Activated T-helper 17 cell treated with anti-CD3 and anti-CD28 coated beads, Interleukin-2, amount 50 U/mL, for 72 hours (primary cell): ENCODE results near the gene GRIP2. TPM values are rescaled to one million over a fixed set of nuclear protein-coding genes. Genes with fewer than 3 reads are reported as not detected.

Source experiments
- ATAC-seq: fragments of 150-1000 bp; cut with Tn5 transposase; replicated peaks from 2 replicates; pipeline ENCODE4 v1.10.0; 2021; ENCODE audit warnings: mild to moderate bottlenecking, moderate library complexity
- H3K27ac Mint-ChIP-seq: one replicate; pipeline ENCODE4 v1.8.0; 2022; ENCODE audit warnings: mixed read lengths
- H3K27me3 Mint-ChIP-seq: one replicate; pipeline ENCODE4 v1.8.0; 2022; ENCODE audit warnings: mixed read lengths
- H3K36me3 Mint-ChIP-seq: one replicate; pipeline ENCODE4 v1.8.0; 2022; ENCODE audit warnings: low read depth, mild to moderate bottlenecking, mixed read lengths
- H3K4me1 Mint-ChIP-seq: one replicate; pipeline ENCODE4 v1.8.0; 2022; ENCODE audit warnings: mixed read lengths
- H3K4me3 Mint-ChIP-seq: one replicate; pipeline ENCODE4 v1.8.0; 2022; ENCODE audit warnings: mild to moderate bottlenecking, mixed read lengths
- H3K9me3 Mint-ChIP-seq: one replicate; pipeline ENCODE4 v1.8.0; 2022; ENCODE audit warnings: mixed read lengths
- total RNA-seq, 2 donors: library from RNA; stranded (reverse); gene quantifications; one replicate each; pipeline ENCODE4 v1.2.3, GENCODE V29; 2022

The GRIP2 gene
- total RNA-seq, 2 donors from 2014 or later = 0.21 TPM; not detected in 1

DNA sequence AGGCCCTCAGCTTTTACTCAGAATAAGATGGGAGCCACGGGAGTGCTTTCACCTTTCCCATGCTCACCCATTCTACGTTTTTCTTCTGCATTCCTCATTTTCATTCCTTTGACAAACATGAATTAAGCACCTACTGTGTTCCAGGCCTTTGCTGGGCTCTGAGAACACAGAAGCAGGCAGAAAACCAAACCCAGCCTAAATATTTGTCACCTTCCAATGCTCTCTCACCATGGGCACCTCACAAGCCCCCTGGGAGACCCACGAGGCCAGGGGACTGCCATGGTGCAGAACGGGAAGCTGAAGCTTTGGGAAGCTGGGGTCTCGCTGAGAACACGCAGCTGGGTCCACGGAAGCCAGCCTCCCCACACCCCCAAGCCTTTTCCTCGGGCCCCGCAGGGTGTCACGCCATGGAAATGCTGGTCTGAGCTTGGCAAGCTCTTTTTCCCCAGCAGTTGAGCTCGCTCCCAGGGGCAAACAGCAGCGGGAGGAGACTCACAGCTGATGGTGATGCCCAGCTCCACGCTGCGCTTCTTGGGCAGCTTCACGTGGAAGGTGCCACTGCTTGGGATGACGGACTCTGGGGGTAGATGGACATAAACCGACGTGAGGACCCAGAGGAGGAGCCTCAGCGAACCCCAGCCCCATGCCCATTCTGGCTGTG is 27.7 kb downstream of the GRIP2 start:
- Mint-ChIP-seq H3K4me1 (no peaks in the 10 kb centered on the region), H3K36me3 (no peaks in the 10 kb centered on the region), H3K9me3 (no peaks in the 10 kb centered on the region), H3K4me3 (no peak overlapping the region), H3K27ac (no peak overlapping the region), H3K27me3 (no peaks in the 10 kb centered on the region)
- no peak for ATAC-seq

DNA sequence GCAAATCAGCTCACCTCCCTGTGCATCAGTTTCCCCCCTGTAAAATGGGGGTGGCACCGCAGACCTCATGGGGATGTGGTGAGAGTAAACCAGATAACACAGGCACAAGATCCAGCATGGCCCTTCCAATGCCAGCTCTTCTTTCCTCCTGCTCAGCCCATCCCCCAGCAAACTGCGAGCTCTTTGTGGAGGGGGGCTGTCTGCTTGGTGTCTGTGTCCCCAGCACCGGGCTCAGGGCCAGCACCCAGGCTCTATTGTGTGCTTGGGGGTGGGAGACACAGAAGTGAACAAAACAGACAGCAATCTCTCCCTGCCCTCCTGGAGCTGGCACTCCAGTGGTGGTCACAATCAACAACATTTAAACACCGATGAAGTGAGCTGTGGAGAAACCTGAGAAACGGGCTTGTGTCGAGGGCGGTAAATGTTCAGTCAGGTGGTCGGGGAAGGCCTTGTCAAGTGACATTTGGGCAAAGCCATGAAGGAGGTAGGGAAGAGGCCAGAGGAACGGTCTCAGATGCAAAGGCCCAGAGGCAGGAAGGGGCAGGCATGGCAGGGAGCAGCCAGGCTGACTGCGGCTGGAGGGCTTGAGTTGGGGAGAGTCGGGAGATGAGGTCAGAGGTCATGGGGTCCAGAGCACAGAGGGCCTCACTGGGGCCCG is 28.4 kb downstream of the GRIP2 start:
- no peaks in the 10 kb centered on the region for H3K9me3 Mint-ChIP-seq
- no peaks in the 10 kb centered on the region for H3K27me3 Mint-ChIP-seq
- no peak overlapping the region for H3K4me3 Mint-ChIP-seq
- H3K36me3 Mint-ChIP-seq = no peaks in the 10 kb centered on the region
- no peak overlapping the region for H3K27ac Mint-ChIP-seq
- H3K4me1 Mint-ChIP-seq = no peaks in the 10 kb centered on the region
- no peak for ATAC-seq

DNA sequence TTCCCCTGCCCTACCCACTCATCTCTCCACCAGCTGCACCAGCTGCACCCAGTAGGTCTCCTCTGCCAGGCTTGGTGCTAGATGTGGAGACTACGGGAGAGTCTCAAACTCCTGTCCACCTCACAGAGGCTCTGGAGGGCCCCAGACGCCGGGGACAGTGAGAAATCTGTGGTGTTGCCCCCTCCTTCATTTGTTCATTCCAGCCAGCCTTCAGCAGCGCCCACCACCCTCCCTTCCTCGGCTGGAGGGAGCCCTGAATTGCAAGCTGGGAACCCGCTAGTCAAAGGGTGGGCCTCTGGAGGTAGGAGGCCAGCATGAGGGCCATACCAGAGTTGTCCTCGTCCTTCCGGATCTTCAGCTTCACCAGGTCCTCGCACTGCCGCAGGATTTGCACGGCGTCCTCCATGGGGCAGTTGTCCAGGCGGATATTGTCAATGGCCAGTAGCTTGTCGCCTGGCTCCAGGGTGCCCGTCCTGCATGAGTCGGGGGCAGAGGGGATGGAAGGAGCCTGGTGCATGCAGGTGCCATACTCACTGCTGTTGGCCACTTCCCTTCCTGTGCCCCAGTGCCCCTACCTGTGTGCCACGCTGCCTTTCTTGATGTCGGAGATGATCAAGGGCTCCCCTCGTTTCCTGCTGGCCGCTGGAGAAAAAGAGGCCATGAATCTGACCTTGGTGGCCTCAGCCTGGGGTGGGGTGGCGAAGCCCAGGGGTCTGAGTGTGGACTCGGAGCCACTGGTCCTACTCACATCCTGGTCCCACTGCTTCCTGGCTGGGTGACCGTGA is 29.1 kb downstream of the GRIP2 start:
- H3K27me3 Mint-ChIP-seq = no peaks in the 10 kb centered on the region
- no peaks in the 10 kb centered on the region for H3K36me3 Mint-ChIP-seq
- H3K4me1 Mint-ChIP-seq = no peaks in the 10 kb centered on the region
- no peak for ATAC-seq
- H3K27ac Mint-ChIP-seq = no peak overlapping the region
- H3K9me3 Mint-ChIP-seq = no peaks in the 10 kb centered on the region
- H3K4me3 Mint-ChIP-seq = no peak overlapping the region

DNA sequence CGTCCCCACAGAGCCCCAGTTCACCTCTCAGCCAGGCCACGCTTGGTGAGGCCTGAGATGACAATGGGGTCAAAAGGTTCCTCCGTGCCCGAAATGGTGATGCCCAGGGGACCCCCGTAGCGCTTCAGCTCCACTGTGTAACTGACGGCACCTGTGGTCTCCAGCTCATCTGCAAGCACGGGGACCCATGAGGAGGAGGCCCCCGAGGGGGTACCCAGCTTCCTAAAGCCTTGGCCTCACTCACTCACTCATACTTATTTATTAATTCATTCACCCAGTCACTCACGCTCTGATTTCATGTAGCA is 30.4 kb downstream of the GRIP2 start:
- no peaks in the 10 kb centered on the region for H3K27me3 Mint-ChIP-seq
- H3K36me3 Mint-ChIP-seq = no peaks in the 10 kb centered on the region
- H3K27ac Mint-ChIP-seq = no peak overlapping the region
- ATAC-seq = no peak
- no peaks in the 10 kb centered on the region for H3K9me3 Mint-ChIP-seq
- H3K4me3 Mint-ChIP-seq = no peak overlapping the region
- H3K4me1 Mint-ChIP-seq = no peaks in the 10 kb centered on the region

DNA sequence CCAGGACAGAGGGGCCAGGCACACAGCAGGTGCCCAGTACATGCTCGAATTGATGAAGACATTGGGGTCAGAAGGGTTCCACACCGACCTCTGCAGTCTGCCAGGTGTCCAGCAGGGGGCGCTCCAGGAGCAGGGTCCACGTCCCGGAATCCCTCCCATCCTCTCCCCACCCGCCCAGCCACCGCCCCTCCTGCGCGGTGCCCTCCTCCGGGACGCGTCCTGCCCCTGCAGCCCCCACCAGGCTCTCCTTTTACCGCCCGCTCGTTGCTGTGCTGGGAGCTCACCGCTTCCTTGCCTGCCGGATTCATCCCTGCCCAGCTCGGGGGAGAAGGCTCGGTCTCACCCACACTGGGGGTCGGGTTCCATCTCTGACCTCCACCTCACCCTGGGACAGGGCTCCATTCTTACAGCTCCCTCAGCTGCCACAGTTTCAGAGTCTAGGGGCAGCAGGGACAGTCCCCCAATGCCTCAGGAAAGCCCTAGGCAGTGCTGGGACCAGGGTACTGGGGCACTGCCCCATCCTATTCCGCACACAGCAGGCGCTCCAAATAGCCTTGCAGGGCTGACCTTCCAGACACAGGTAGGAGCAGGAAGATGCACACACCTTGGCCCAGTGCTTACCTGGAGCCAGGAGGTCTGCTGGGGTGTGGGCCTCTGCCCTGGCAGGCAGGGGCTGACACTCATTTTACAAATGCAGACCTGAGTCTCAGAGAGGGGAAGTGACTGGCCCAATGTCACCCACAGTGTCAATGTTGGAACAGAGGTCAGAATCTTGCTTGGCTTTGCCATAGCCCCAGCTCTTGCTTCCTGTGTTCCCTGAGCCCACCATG is 31.0 kb downstream of the GRIP2 start:
- Mint-ChIP-seq H3K9me3 (no peaks in the 10 kb centered on the region), H3K27me3 (no peaks in the 10 kb centered on the region), H3K27ac (no peak overlapping the region), H3K4me1 (no peaks in the 10 kb centered on the region), H3K36me3 (no peaks in the 10 kb centered on the region), H3K4me3 (no peak overlapping the region)
- ATAC-seq = peak; percentile 79

DNA sequence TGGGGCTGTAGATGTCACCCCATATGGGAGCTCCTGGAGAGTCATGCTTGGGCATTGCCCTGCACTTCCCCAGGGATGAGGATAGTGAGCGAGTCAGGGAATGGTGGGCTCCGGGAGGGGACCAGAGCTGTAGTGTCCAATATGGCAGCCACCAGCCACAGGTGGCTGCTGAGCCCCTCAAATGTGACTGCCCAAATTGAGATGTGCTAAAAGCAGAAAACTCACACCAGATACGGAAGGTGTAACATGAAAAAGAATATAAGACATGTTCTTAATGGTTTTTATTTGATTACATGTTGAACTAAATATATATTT is 31.7 kb downstream of the GRIP2 start:
- Mint-ChIP-seq H3K4me3 (no peak overlapping the region), H3K36me3 (no peaks in the 10 kb centered on the region), H3K27me3 (no peaks in the 10 kb centered on the region), H3K4me1 (no peaks in the 10 kb centered on the region), H3K27ac (no peak overlapping the region), H3K9me3 (no peaks in the 10 kb centered on the region)
- ATAC-seq = no peak

DNA sequence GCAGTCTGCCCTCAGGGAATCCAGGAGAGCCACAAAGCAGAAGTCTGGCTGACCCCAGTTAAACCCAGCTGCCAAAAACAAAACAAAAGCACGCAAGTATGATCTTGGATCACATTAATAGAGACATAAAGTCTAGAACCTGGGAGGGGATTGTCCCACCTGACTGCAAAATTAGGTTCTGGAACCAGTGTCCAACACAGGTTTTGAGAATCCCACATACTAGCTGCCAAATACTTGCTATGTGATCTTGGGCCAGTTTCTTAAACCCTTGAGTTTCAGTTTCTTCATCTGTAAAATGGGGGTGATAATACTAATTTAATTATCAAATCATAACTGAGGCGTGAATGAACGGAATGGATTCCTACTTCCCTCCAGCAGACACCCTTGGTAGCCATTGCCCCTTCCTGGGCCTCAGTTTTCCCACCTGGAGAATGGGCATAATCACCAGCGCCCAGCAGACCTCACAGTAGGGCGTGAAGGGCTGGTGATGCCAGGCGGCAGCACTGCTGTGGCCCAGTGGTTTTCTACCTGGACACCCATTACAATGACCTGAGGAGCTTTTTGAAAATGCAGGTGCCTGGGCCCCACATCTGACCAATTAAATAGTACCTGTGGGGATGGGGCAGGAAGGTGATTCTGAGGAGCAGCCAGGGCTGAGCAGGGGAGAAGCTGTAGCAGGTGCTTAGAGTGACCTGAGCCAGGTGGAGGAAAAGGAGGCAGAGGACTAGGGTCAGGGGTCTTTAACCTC is 32.2 kb downstream of the GRIP2 start:
- no peak overlapping the region for H3K27ac Mint-ChIP-seq
- H3K4me1 Mint-ChIP-seq = no peaks in the 10 kb centered on the region
- H3K27me3 Mint-ChIP-seq = peaks cover 5% of the 10 kb centered on the region
- no peak for ATAC-seq
- H3K36me3 Mint-ChIP-seq = no peaks in the 10 kb centered on the region
- no peak overlapping the region for H3K4me3 Mint-ChIP-seq
- peaks cover 5% of the 10 kb centered on the region for H3K9me3 Mint-ChIP-seq

DNA sequence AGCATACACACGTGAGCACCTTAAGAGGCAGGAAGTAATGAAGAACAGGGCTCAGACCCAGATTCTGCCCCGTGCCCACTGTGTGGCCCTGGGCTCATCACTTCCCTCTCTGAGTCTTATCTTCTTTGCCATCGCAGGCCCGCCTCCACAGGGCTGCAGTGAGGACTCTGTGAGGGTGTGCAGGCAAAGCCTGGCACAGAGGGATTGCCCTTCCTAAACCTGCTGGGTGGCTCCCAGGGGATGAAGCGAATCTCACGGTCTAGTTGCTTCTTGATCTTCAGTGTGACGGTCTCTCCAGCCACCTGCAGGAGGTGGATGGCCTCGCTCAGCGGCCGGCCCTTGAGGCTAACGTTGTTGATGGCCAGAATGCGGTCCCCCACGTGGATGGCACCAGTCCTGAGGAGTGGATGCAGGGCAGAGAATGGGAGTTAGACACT is 32.8 kb downstream of the GRIP2 start:
- H3K27me3 Mint-ChIP-seq = peaks cover 5% of the 10 kb centered on the region
- H3K27ac Mint-ChIP-seq = no peak overlapping the region
- H3K4me3 Mint-ChIP-seq = no peak overlapping the region
- peaks cover 6% of the 10 kb centered on the region for H3K9me3 Mint-ChIP-seq
- H3K4me1 Mint-ChIP-seq = no peaks in the 10 kb centered on the region
- ATAC-seq = no peak
- no peaks in the 10 kb centered on the region for H3K36me3 Mint-ChIP-seq

DNA sequence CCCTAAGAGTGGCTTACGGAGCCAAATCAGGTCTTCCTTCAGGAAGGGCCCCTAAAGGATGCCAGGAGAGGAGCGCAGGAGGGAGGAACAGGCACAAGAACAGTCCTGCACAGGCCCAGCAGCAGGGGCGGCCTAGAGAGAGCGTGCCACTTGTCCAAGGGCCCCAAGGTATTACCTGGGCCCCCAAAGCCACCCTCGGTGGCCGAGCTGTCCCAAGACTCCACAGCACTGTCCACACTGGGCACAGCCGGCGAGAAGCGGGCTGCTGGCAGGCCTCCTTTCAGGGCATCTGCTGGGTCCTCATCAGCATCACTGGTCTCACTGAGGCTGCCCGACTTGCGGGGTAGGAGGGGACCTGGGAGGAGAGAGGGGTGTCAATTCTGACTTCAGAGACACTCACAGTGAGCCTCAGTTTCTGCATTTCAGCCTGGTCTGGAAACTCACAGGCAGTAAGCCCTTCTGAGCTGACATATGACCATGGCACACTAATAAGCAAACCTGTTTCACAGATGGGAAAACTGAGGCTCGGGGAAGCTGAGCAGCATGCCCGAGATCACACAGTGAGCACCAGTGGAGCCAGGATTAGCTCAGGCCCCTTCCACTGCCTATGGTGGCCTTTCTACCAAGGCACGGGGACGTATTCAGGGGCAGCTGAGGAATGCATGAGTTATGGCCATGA is 33.4 kb downstream of the GRIP2 start:
- no peaks in the 10 kb centered on the region for H3K36me3 Mint-ChIP-seq
- H3K4me1 Mint-ChIP-seq = no peaks in the 10 kb centered on the region
- no peak overlapping the region for H3K27ac Mint-ChIP-seq
- H3K9me3 Mint-ChIP-seq = peaks cover 6% of the 10 kb centered on the region
- no peak overlapping the region for H3K4me3 Mint-ChIP-seq
- H3K27me3 Mint-ChIP-seq = peaks cover 5% of the 10 kb centered on the region
- ATAC-seq = no peak

DNA sequence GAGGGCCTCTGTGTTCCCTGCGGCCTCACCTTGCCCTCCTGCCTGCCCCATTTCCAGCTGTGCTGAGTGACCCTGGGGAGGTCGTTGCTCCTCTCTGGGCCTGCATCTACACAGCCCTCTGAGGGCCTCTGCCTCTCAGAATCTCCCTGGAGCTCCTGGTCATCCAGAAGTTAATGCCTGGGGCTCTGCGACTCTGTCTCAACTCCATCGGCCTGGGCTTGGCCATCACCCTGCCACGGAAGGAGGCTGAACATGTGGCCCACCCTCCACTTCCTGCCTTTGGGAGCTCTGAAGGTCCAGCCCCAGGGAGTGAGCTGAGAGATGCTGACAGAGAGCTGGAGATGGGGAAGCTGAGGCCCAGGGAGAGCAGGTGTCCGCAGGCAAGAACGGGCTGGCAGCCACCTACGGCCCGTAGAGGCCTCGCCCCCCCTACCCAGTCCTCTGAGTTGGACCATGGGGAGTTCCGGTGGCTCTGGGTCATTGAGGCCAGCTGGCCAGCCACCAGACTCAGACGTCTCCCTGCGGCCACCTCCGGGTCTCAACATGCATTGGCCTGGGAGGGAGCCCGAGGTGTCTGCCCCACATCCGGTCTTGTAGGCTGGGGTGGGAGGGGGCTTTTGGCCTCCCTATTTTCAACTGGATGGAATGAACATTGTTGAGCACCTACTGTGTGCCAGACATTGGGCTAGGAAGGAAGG is 34.2 kb downstream of the GRIP2 start:
- peaks cover 7% of the 10 kb centered on the region for H3K9me3 Mint-ChIP-seq
- H3K27ac Mint-ChIP-seq = no peak overlapping the region
- peaks cover 5% of the 10 kb centered on the region for H3K27me3 Mint-ChIP-seq
- H3K4me1 Mint-ChIP-seq = no peaks in the 10 kb centered on the region
- no peak for ATAC-seq
- H3K36me3 Mint-ChIP-seq = no peaks in the 10 kb centered on the region
- no peak overlapping the region for H3K4me3 Mint-ChIP-seq

DNA sequence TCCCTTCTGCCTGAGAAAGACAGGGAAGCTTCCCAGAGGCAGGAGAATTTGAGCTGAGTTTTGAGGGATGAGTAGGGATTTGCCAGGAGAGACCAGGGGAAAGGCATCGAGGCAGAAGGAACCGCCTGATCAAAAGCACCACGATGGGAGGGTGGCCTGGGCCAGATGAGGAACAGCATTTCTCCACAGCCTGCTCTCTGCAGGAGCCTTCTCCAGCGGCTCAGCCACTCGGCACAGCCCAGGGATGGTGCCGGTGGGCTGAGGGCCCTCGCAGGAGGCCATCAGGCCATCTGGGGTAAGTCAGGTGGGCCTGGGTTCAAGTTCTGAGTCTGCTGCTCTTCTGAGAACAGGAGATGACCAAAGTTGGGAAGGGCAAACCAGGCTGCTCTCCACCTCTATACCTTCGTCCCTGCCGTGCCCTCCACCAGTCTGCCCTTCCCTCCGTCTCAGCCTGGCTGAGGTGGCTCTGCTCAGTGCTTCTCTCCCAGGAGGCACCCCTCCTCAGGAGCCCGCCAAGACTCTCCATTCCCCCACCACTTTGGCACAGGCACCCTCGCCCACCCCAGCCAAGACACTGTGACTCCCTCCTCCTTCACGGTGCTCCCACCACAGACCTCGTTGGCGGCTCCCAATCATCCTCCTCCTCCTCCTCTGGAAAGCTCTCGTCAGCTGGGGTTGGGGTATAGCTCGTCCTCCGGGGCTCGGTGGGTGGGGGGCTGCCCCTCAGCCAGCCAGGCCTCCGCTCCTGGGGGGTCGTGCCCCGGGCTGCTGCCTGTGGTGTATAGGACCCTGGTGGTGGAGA is 34.9 kb downstream of the GRIP2 start:
- no peaks in the 10 kb centered on the region for H3K36me3 Mint-ChIP-seq
- H3K9me3 Mint-ChIP-seq = peaks cover 10% of the 10 kb centered on the region
- H3K4me3 Mint-ChIP-seq = no peak overlapping the region
- peaks cover 5% of the 10 kb centered on the region for H3K27me3 Mint-ChIP-seq
- no peaks in the 10 kb centered on the region for H3K4me1 Mint-ChIP-seq
- H3K27ac Mint-ChIP-seq = no peak overlapping the region
- no peak for ATAC-seq

DNA sequence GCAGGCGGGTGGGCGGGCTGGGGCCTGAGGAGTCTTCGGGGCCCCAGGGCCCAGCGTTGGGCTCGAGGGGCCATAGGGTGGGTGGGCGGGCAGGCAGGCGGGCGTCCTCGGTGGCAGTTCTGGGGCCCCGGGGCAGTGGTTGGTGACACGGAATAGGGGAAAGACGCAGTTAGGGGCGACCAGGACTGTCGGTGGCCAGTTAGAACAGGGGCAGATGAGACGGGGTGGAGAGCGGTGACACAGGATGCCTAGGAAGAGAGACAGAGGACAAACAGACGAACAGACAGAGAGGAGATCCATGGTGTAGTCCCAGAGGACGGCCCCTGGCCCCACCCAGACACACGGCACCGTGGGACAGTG is 36.5 kb downstream of the GRIP2 start:
- no peak overlapping the region for H3K4me3 Mint-ChIP-seq
- H3K36me3 Mint-ChIP-seq = no peaks in the 10 kb centered on the region
- ATAC-seq = no peak
- peaks cover 5% of the 10 kb centered on the region for H3K27me3 Mint-ChIP-seq
- H3K27ac Mint-ChIP-seq = no peak overlapping the region
- H3K4me1 Mint-ChIP-seq = no peaks in the 10 kb centered on the region
- peaks cover 15% of the 10 kb centered on the region for H3K9me3 Mint-ChIP-seq
